GM18519 (cell line): ENCODE measurements around the gene RPS21.

Experiments used
- ATAC-seq: cut with Tn5 transposase; IDR thresholded peaks from one replicate; pipeline ENCODE4 v1.9.1; 2021; ENCODE audit warnings: mild to moderate bottlenecking, moderate library complexity; ENCODE audit not compliant: unreplicated experiment, low FRiP score

Gene RPS21

DNA sequence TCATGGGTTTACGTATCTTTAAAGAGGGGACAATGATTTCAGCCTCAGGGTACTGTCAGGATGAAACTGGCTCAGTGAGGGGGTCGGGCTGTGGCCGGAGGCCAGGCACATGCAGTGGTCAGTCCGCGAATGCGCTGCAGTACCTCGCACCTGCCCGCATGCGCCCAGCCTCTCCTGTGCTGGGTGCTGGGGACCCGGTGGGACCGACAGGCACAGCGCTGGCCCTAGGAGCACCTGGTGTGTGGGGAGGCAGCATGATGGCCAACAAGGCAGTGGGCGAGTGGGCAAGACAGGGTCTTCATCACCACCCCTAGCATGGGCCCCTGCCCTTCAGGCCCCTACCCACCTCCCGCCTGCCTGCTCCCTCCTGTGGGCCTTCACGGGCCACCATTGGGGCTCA, 21.2 kb downstream of the RPS21 start:
- no peak for ATAC-seq

DNA sequence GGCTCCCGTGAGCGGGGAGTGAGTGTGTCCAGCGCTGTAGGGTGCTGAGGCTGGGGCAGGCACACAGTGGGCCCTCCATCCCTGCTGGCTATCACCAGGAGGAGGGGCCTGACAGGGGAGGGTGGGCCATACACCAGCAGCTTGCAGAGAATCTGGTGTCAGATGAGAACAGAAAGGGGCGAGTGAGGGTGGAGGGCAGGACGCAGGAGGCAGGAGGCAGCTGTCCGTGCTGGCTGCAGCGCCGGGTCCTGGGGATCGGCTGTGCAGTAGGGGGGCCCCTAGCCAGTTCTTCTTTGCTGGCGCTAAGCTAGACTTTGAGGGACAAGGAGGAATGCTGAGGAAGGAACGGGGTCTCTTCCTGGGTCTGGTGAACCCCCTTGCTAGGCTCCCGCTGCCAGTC, 21.7 kb downstream of the RPS21 start:
- ATAC-seq, result no peak

DNA sequence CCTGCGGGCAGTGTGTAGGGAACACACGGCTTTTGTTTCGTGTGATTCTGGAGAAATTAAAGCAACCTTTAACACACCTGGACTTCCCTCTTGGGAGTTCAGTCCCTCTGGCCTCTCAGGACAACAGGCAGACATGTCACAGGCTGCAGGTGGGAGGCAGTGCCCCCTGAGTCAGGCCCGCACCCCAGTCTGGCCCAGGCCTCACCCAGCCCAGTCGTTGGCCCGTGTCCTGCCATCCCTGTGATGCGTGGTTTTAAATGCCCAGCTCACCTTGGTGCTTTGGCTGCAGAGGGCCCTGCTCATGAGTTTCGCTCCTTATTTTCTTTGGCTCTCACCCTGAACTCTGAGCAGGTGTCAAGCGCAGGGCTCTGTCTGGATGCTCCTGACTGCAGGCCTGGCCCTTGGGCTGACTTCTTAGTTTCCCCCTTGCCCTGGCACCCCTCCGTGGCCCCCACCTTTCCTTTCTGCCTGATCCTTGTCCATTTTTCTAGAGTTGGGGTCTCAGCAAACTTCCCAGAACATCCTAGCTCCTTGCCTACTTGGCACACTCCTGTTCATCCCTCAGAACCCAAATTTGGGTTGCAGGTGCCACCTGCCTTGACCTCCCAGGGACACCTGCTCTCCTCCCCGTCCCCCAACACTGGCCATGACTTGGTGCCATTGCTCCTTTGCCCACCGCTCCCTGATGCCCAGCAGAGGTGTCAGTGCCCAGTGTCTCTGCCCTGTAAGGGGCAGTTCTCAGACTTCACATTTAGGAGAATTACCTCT, 22.4 kb downstream of the RPS21 start:
- no peak for ATAC-seq

- no peak for ATAC-seq
These were observed 23.2 kb downstream of the RPS21 start for GRCh38 chr20:62409931-62410745.

DNA sequence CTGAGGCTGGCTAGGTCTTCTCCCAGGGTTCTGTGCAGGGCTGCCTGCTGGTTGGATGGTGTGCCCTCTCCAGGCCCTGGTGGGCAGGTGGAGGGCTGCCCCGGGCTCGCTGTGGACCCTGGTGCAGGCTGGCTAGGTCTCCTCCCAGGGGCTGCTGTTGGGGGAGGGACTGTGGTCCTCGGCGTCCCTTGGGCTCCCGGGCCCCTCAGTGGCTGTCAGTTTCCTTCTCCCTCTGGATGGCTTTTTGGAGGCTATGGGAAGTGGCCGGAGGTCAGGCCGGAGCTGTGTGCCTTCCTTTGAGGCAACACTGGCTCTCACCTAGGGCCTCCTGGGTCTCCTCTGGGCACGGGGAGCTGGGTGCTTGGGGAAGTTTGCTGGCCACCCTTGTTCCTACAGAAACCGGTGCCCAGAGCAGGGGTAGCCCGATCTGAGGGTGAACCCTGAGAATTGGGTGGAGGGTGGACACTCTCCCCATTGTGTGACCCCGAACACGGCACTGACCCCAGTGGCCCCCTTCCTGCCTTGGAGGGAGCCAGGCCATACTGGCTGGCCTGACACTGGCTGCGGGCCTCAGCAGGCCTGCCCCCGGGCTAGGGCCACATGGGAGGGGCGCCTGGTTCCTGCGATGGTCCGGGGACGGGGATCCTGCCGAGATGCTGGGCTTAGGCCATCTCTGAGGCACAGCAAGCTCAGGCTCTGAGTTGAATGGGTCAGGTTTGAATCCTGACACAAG, 24.0 kb downstream of the RPS21 start:
- no peak for ATAC-seq

DNA sequence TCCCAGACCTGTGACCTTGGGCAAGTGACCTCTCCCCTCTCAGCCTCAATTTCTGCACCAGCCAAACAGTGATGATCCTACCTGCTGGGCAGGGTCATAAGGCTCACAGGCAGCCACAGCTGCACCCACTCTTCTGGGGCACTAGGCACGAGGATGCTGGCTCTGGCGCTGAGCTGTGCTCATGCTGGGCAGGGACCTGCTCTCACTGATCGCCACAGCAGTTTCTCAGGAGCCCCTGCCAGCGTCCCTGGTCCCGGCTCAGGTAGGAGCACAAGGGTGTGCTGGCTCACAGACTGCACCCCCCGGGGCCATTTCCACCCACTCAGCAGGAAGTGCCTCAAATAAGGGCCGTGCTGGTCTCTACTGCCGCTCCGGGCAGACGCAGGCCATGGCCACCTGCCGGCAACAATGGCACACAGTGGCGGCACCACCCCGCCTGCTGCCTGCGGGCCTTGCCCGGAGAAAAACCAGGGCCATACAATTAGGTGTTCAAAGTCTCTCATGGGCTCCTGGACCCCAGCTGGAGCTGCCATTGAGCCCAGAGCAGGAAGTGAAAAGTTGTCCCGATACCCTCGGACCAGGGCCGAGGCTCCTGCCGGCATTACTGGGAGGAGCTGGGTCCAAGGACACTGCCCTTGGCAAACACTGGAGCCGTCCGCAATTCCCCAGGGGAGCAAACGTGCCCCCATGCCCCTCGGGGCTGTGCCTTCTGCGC, 24.7 kb downstream of the RPS21 start:
- ATAC-seq, result no peak

DNA sequence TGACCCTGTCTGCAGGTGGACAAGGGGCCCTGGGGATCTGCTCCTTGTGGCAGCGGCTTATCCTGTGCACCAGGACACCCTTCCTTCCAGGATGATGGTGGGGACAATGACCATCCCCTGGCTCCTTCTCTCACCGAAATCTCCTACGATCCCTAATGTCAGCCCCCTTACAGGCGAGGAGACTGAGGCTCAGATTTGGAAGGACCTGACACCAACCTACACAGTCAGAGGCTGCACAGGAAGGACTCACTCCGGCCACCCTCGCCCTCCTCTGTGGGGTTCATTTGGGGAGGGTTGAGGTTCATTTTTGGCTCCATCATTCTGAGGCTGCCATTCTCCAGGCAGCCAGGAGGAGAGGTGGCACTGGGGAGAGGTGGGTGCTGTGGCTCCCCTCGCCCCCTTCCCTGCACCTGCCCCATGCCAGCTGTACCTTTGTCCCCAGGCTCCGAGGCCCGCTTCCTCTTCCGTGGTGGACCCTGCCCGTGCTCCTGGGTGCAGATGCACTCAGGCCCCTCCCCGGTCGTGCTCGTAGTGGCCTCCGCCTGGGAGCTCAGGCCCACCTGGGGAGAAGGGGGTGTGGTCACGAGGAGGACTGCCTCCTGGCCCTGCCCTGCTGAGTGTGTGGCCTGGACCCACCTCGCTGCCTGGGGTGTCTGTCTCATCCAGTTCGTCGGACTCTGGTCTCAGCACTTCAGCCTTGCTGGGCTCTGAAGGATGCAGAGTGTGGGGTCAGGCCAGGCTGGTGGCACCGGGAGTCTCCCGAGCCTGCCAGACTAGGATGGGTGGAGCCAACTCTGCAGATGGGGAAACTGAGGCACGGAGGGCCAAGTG, 25.5 kb downstream of the RPS21 start:
- ATAC-seq, result no peak

- no peak for ATAC-seq
These were observed 26.2 kb downstream of the RPS21 start for GRCh38 chr20:62413025-62413570.

GRCh38 chr20:62413896-62414481, 27.1 kb downstream of the RPS21 start:
- ATAC-seq, result no peak

- ATAC-seq, result no peak
These were observed 28.6 kb downstream of the RPS21 start for GRCh38 chr20:62415354-62416111.

- no peak for ATAC-seq
These were observed 30.0 kb downstream of the RPS21 start for GRCh38 chr20:62416651-62417637.

GRCh38 chr20:62417981-62418708, 31.2 kb downstream of the RPS21 start:
- ATAC-seq, result no peak

DNA sequence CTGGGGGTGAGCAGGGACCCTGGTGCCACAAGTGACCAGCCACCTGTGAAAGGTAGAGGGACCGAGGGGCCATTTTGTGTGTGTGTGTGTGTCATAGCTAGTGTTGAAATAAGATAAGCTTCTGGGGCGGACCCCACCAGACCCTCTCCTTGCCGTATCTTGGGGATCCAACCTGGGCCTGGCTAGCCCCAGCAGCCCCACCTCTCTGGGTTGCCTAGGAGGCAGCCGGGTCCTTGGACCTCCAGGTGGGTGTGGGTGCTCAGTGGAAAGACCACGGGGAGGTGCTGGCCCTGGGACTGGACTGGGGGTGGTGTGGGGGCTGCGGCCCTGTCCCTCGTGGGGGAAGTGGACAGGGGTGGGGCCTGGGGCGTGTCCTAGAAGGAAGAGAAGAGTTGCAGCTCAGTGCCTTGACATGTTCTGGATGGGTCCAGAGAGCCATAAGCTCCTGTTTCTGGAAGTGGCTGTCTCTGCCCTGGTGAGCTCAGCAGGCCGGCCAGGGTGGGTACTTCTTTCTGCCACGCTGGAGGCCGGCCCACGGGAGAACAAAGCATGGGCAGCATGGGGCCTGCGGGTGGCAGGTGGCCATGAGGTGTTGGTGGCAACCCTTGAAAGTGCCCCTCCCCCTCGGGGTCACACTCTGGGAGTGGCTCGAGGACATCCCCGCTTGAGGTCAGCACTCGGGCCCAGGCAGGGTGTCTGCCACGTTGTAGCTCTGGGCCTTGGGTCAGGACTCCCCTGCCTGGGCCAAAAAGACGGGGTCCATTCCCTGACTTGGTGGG, 32.0 kb downstream of the RPS21 start:
- no peak for ATAC-seq

DNA sequence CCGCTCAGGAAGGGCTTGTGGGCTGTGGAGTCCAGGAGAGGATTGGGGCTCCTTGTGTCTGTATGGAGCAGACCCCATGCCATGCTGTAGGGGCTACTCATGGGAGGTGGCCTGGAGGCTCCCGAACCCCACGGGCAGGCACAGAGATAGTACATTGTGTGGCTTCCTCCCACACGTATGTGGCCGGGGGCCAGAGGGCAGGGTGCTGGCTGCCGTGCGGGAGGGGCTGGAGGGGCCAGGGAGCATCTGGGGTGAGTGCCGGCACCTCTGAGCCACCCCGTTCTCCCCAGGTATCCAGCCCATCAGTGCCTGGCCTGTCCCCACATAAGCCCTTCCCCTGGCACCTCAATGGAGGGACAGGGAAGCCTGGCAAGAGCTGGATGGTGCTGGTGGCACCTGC, 32.9 kb downstream of the RPS21 start:
- ATAC-seq, result no peak

GRCh38 chr20:62420846-62421715, 34.2 kb downstream of the RPS21 start:
- no peak for ATAC-seq
